GM18498 (cell line): Measurements from ENCODE around the gene PMEPA1.

ENCODE experiments used
- ATAC-seq: cut with Tn5 transposase; IDR thresholded peaks from one replicate; pipeline ENCODE4 v1.9.1; 2021; ENCODE audit warnings: mild to moderate bottlenecking, moderate library complexity; ENCODE audit not compliant: unreplicated experiment

Gene PMEPA1

GRCh38 chr20:57612916-57613315 is 96.9 kb downstream of the PMEPA1 start:
- no peak for ATAC-seq

- ATAC-seq, result no peak
These were observed 97.4 kb downstream of the PMEPA1 start for GRCh38 chr20:57612436-57612835.

- no peak for ATAC-seq
These were observed 98.1 kb downstream of the PMEPA1 start for GRCh38 chr20:57611586-57612311.

GRCh38 chr20:57610261-57610952 is 99.4 kb downstream of the PMEPA1 start:
- ATAC-seq, result no peak

- ATAC-seq, result no peak
These were observed 100.0 kb downstream of the PMEPA1 start for GRCh38 chr20:57609842-57610167.

GRCh38 chr20:57609086-57609841 is 100.6 kb downstream of the PMEPA1 start:
- ATAC-seq, result no peak

GRCh38 chr20:57608516-57608915 is 101.3 kb downstream of the PMEPA1 start:
- ATAC-seq, result no peak

- no peak for ATAC-seq
These were observed 103.9 kb downstream of the PMEPA1 start for GRCh38 chr20:57605878-57606277.

- no peak for ATAC-seq
These were observed 104.8 kb downstream of the PMEPA1 start for GRCh38 chr20:57605045-57605444.

- ATAC-seq, result no peak
These were observed 106.7 kb downstream of the PMEPA1 start for GRCh38 chr20:57603120-57603519.

GRCh38 chr20:57601737-57602136 is 108.1 kb downstream of the PMEPA1 start:
- no peak for ATAC-seq

- ATAC-seq, result no peak
These were observed 108.6 kb downstream of the PMEPA1 start for GRCh38 chr20:57601211-57601570.

- ATAC-seq, result no peak
These were observed 109.2 kb downstream of the PMEPA1 start for GRCh38 chr20:57600320-57601210.

- no peak for ATAC-seq
These were observed 111.3 kb downstream of the PMEPA1 start for GRCh38 chr20:57598491-57598890.
